ENCODE results near the gene ZNF423.

DNA sequence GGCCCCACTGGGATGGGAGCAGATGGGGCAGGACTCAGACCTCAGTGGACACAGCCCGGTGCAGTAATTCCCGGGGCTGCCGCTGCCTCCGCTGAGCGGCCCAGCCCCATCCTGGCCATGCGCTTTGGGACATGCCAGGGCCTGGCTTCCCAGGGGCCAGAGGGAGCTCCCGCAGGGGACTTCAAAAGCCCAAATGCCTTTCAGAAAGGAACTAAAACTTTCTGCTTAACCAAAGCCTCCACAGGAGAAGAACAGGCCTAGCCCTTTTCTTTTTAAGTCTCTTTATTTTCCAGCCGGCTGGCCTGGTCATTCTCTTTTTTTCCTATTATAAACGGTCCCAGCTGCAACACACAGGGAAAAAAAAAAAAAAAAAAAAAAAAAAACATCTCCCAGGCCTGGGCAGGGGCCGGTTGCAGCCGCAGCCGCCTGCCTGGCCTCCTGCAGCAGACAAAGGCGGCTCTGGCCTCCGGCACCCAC lies 10.7 kb upstream of the ZNF423 start:
- TF ChIP-seq, protein P1, sequence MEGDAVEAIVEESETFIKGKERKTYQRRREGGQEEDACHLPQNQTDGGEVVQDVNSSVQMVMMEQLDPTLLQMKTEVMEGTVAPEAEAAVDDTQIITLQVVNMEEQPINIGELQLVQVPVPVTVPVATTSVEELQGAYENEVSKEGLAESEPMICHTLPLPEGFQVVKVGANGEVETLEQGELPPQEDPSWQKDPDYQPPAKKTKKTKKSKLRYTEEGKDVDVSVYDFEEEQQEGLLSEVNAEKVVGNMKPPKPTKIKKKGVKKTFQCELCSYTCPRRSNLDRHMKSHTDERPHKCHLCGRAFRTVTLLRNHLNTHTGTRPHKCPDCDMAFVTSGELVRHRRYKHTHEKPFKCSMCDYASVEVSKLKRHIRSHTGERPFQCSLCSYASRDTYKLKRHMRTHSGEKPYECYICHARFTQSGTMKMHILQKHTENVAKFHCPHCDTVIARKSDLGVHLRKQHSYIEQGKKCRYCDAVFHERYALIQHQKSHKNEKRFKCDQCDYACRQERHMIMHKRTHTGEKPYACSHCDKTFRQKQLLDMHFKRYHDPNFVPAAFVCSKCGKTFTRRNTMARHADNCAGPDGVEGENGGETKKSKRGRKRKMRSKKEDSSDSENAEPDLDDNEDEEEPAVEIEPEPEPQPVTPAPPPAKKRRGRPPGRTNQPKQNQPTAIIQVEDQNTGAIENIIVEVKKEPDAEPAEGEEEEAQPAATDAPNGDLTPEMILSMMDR (IDR thresholded peaks at IDR 0.05; ENCODE audit: low read length) = no peak
- TF ChIP-seq EZH2 (optimal IDR thresholded peaks at IDR 0.05; ENCODE audit: low read depth, low read length) (no peak), EZH2phosphoT487 (IDR thresholded peaks at IDR 0.05; ENCODE audit: low read length) (no peak)

Measured in MM.1S (cell line).